ENCODE data around the gene ANAPC13.

ANAPC13 gene

DNA sequence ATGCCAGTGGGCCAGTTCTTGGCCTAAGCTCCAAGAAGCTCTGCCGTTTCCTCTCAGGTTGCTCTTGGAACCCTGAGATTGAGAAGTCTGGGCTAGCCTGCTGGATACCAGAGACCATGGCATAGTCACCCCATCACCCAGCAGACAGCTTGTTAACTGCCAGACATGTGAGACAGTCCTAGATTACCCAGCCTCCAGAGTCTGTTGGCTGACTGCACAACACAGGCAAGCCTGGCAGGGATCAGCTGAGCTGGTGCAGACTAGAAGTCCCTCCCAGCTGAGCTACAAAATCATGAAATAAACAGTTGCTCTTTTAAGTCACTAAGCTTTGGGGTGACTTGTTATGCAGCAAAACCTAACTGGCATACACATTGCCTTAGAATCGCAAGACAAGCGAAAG, 5.2 kb downstream of the ANAPC13 start:
- TF ChIP-seq POLR2AphosphoS5 (IDR thresholded peaks at IDR 0.05; ENCODE audit: low read depth, low read length): no peak
- no peak for TF ChIP-seq POLR2A (IDR thresholded peaks at IDR 0.05; ENCODE audit: low read depth, low read length)
- TF ChIP-seq TAF1 (IDR thresholded peaks at IDR 0.05; ENCODE audit: borderline replicate concordance, low read depth, low read length): no peak
- FAIRE-seq: no peak

DNA sequence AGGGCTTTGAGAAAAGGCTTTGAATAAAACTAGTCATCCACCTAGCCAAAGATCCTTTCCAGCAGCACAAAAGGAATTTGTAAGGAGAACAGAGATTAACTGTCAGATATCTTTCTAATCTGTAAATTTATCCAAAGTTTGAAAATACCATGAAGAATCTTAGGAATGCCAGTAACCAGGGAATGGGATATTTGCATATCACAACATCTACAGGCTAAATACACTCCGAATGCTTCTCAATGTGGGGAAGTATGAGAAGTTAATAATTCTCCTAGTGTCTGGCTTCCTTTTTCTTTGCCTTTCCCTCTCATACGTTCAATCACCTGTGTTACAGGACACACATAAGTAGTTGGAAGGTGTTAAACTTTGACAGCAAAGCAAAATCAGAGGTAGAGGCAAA, 7.8 kb downstream of the ANAPC13 start:
- FAIRE-seq (no peak), DNase-seq (ENCODE audit: insufficient read length) (no peak)
- TF ChIP-seq POLR2AphosphoS5 (IDR thresholded peaks at IDR 0.05; ENCODE audit: low read depth, low read length) (no peak), POLR2A (IDR thresholded peaks at IDR 0.05; ENCODE audit: low read depth, low read length) (no peak), TAF1 (IDR thresholded peaks at IDR 0.05; ENCODE audit: borderline replicate concordance, low read depth, low read length) (no peak)

More for the DNA sequence above, 5.2 kb downstream of the ANAPC13 start:
- DNase-seq (ENCODE audit: insufficient read length): no peak

DNA sequence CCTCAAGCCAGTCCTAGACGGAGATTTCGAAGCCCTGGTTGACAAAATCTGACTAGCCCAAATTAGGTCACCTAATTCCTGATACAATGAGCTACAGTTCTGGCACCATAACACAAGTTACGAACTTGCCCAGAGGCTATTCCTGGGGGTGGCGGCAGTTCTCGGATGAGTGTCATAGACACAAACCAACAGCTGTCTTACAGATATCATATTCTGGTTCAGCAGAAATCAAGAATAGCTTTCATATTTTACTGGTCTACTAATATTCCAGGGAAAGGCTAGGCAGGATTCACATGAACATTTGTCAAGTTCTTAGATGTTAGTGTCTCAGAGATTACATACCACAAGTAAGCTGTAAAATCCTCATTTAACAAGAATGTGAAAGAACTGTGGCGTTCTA, 8.8 kb downstream of the ANAPC13 start:
- DNase-seq (ENCODE audit: insufficient read length): no peak
- TF ChIP-seq POLR2A (IDR thresholded peaks at IDR 0.05; ENCODE audit: low read depth, low read length) (no peak), TAF1 (IDR thresholded peaks at IDR 0.05; ENCODE audit: borderline replicate concordance, low read depth, low read length) (no peak), POLR2AphosphoS5 (IDR thresholded peaks at IDR 0.05; ENCODE audit: low read depth, low read length) (no peak)
- FAIRE-seq: no peak

DNA sequence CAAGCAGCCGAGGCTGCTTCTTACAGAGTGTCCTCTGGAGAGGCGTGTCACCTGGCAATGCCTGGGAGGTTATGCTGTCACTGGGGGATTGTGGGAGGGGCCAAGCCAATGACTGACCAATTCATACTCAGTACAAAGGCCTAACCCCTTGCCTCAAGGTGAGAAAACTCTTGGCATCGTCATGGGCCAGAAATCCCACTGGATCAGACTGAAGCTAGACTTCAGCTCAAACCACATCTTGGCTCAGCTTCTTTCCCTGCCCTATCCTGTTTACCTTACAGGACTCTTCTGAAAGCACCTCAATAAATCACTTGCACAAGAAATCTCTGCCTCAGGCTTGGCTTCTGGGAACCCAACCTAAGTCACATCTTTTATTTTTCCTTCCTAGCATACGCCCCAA, 9.5 kb downstream of the ANAPC13 start:
- no peak for TF ChIP-seq TAF1 (IDR thresholded peaks at IDR 0.05; ENCODE audit: borderline replicate concordance, low read depth, low read length)
- no peak for TF ChIP-seq POLR2AphosphoS5 (IDR thresholded peaks at IDR 0.05; ENCODE audit: low read depth, low read length)
- FAIRE-seq (no peak), DNase-seq (ENCODE audit: insufficient read length) (no peak)

DNA sequence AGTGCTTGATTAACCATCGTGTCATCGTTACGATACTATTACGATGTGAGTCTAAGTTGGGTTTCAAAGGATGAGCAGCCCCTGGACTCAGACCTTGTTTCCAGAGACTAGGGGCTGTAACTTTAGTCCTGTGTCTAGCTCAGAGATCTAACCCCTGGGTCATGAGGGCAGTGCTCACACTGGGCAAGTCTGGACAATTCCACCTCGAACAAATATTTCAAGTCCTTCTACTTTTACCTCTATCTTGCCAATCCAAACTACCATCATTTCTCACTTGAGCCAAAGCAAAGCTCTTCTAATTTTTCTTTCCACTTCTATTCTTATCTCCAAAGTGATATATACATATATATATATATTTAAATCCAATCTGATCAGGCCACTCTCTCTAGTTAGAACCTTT, 10.8 kb downstream of the ANAPC13 start:
- FAIRE-seq (no peak), DNase-seq (ENCODE audit: insufficient read length) (no peak)

DNA sequence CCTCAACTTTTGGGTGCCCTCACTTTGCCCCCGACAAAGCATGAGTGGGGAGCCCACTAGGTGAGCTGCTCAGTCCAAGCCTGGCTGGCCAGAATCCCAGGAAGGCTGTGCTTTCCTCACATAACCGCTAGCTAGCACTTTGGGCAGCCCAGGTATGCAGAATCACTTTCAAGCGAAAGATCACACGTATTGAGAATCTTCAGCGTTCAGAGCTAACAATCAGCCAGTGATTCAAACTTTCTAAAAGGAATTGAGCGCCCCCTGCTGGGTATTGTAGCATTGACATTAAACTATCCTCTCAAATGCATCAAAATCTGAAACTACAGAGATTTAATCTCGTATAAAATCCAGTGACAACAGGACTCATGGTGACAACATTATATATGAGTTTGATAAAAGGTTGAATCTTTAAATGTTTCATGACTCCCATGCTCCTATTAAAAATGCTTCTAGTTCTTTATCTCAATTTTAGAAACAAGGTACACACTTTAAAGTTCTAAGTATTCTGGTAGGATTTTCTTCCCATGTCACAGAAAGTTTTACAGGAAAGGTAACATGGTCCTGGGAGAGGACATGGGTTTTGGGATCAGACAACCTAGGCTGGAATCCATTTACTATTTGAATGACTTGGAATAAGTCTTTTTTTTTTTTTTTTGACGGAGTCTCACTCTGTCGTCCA, 11.8 kb downstream of the ANAPC13 start:
- TF ChIP-seq POLR2A (IDR thresholded peaks at IDR 0.05; ENCODE audit: low read depth, low read length): no peak
- TF ChIP-seq TAF1 (IDR thresholded peaks at IDR 0.05; ENCODE audit: borderline replicate concordance, low read depth, low read length): no peak
- TF ChIP-seq POLR2AphosphoS5 (IDR thresholded peaks at IDR 0.05; ENCODE audit: low read depth, low read length): no peak
- peak; percentile 79 for FAIRE-seq
- DNase-seq (ENCODE audit: insufficient read length): no peak

More for the DNA sequence above, 10.8 kb downstream of the ANAPC13 start:
- TF ChIP-seq POLR2AphosphoS5 (IDR thresholded peaks at IDR 0.05; ENCODE audit: low read depth, low read length) (no peak), TAF1 (IDR thresholded peaks at IDR 0.05; ENCODE audit: borderline replicate concordance, low read depth, low read length) (no peak), POLR2A (IDR thresholded peaks at IDR 0.05; ENCODE audit: low read depth, low read length) (no peak)

DNA sequence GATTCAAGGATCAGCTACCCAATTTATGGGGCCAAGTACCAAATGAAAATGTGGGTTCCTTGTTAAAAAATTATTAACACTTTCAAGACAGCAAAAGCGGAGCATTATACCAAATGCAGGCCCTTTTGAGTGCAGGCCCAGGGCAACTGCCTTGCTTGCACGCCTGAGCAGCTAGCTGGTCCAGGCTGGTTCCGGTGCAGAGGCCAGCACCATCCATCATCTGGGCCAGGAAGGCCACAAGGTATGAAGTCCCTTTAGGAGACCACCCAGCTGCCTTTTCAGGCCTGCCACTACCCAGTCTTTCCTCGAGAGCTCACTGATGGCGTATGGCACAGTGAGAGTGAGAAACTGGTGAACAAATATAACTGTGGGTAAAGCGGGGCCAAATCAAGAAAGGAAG, 13.0 kb downstream of the ANAPC13 start:
- FAIRE-seq (no peak), DNase-seq (ENCODE audit: insufficient read length) (no peak)
- TF ChIP-seq POLR2A (IDR thresholded peaks at IDR 0.05; ENCODE audit: low read depth, low read length) (no peak), POLR2AphosphoS5 (IDR thresholded peaks at IDR 0.05; ENCODE audit: low read depth, low read length) (no peak), TAF1 (IDR thresholded peaks at IDR 0.05; ENCODE audit: borderline replicate concordance, low read depth, low read length) (no peak)

DNA sequence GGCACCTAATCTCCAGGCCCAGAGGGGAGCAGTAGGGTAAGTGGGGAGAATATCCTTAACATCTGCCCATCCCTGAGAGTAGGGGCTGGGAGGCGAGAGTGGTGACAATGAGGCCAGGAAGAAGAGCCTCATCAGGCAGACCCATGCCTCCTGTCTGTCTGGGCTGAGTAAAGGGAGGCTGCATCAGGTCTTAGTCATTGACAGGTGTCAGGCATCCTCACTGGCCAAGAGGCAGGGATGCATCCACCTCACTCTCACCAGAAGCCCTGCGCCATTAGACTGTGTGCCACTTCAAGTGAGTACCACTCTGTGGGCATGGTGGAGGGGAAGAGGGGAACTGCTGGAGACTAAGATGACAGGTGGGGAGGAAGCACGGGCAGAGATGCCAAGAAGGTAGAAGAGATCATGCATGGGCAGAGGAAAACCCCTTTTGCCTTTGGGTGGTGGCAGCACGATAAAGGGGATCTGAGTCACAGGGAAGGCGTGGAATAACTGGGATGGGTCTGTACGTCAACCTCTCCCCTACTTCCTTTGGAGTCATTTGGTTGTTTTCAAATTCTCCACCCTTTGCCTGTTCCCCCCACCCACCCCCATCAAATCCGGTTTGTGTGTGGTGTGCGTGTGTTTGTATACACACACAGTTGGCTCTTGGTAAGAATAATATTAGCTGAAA, 14.1 kb downstream of the ANAPC13 start:
- FAIRE-seq (no peak), DNase-seq (ENCODE audit: insufficient read length) (no peak)
- TF ChIP-seq POLR2A (IDR thresholded peaks at IDR 0.05; ENCODE audit: low read depth, low read length) (no peak), TAF1 (IDR thresholded peaks at IDR 0.05; ENCODE audit: borderline replicate concordance, low read depth, low read length) (no peak), POLR2AphosphoS5 (IDR thresholded peaks at IDR 0.05; ENCODE audit: low read depth, low read length) (no peak)

DNA sequence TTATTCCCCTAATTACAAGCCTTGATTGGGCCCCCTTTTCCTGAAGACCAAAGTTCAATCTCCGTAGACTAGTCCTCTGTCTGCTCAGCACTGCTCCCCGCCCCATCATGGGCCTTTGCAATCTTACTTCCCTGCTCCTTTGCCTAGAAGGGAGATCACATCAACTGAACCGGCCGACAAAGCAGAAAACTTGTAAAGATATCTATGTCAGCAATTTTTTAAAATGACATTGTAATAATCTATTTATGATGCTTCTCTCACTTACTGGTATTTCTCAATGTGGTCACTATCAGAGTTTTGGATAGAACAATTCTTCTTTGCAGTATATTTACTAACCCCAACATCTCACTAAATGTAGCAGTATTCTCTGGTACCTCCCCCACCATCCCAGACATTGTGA, 17.3 kb downstream of the ANAPC13 start:
- FAIRE-seq (no peak), DNase-seq (ENCODE audit: insufficient read length) (no peak)
- TF ChIP-seq POLR2AphosphoS5 (IDR thresholded peaks at IDR 0.05; ENCODE audit: low read depth, low read length) (no peak), POLR2A (IDR thresholded peaks at IDR 0.05; ENCODE audit: low read depth, low read length) (no peak), TAF1 (IDR thresholded peaks at IDR 0.05; ENCODE audit: borderline replicate concordance, low read depth, low read length) (no peak)

DNA sequence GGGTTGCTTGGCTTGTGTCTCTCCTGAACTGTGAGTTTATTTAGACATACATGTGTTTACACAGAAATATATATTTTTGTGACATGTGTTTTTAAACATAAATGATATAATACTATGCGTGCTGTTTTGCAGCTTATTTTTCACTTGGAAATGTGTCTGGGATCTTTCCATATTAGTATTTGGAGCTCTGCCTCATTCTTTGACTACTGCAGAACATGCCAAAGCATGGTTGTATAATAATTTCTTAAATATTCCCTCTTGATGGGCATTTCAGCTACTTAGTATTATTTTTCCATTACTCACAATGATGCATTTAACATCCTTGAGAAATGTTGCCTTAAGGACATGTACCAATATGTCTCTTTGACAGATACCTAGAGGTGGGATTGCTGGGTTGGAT, 19.5 kb downstream of the ANAPC13 start:
- no peak for DNase-seq (ENCODE audit: insufficient read length)
- TF ChIP-seq POLR2A (IDR thresholded peaks at IDR 0.05; ENCODE audit: low read depth, low read length): no peak
- no peak for TF ChIP-seq POLR2AphosphoS5 (IDR thresholded peaks at IDR 0.05; ENCODE audit: low read depth, low read length)
- TF ChIP-seq TAF1 (IDR thresholded peaks at IDR 0.05; ENCODE audit: borderline replicate concordance, low read depth, low read length): no peak
- no peak for FAIRE-seq

DNA sequence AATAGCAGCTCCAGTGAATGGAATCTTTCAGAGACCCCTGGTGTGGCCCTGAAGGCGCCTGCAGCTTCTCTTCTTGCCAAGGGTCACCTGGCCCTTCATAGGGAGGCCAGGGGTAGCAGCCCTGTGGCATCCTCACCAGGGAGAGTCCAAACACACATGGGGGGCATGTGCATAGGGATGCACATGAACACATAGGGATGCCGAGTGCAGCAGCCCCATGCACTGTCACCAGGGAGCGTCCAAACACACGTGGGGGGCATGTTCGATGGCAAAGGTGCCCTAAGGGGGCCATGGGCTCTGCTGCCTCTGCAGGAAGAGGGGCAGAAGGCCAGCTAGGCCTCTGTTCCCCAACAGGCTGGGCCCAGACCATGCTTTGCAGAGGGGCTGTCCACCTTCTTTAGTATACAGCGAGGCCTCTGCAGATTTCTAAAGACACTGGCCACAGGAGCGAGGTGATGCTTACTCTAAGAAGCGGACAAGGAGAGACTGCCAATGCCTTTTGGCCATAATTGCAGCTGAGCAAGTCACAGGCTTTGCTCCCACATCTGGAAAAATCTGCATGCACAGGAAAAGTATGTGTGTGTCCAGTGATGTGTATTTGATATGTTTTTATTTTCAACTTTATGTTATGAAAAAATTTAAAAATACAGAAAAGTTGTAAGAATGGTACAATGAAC, 21.0 kb downstream of the ANAPC13 start:
- FAIRE-seq (no peak), DNase-seq (ENCODE audit: insufficient read length) (no peak)
- no peak for TF ChIP-seq POLR2AphosphoS5 (IDR thresholded peaks at IDR 0.05; ENCODE audit: low read depth, low read length)
- TF ChIP-seq POLR2A (IDR thresholded peaks at IDR 0.05; ENCODE audit: low read depth, low read length): no peak
- TF ChIP-seq TAF1 (IDR thresholded peaks at IDR 0.05; ENCODE audit: borderline replicate concordance, low read depth, low read length): no peak
